ENCODE results near the gene ARID1B.

Gene ARID1B

DNA sequence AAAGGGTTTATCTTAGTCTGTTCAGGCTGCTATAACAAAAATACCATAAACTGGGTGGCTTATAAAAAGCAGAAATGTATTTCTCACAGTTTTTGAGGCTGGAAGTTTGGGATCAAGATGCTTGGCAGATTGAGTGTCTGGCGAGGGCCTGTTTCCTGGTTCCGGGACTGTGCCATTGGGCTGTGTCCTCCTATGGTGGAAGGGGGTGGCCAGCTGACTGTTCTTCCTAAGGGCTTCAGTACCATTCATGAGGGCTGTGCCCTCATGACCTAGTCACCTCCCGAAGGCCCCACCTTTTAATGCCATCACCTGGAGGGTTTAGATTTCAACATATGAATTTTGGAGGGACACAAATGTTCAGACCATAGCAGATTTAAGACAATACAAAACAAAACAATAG lies 91.2 kb downstream of the ARID1B start:
- Mint-ChIP-seq H3K36me3 (peaks cover 11 to 29% of the 10 kb centered on the region in 2 donors), H3K9me3 (no peaks in the 10 kb centered on the region), H3K4me1 (peaks cover 45 to 85% of the 10 kb centered on the region in 2 donors), H3K27ac (no peak overlapping the region), H3K27me3 (no peaks in the 10 kb centered on the region), H3K4me3 (no peak overlapping the region)
- no peak for ATAC-seq (replicated peaks)
- no peak for DNase-seq

DNA sequence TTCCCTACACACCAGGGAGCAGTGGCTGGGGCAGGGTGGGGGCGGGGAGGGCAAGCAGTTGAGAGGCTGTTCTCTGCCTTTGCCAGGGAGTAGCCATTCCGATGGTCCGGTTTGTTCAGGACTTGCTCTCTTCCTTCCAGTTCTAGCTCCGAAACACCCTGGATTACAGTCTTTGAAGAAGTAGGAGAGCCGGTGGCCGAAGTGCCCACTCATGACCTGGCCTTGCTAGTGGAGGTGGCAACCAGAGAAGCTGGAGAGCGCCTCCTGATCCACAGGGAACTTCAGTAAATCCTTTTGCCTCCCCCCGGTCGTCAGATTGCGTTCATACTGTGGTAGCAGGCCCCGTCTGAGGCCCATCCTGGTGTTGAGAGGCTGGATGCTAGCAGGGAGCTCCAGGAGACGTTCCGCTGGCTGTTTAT lies 92.8 kb downstream of the ARID1B start:
- peak overlapping the region; percentile 25 for H3K27ac Mint-ChIP-seq
- peaks cover 18 to 40% of the 10 kb centered on the region in 2 donors for H3K36me3 Mint-ChIP-seq
- no peak overlapping the region for H3K4me3 Mint-ChIP-seq
- H3K9me3 Mint-ChIP-seq, result no peaks in the 10 kb centered on the region
- peaks cover 49 to 87% of the 10 kb centered on the region in 2 donors for H3K4me1 Mint-ChIP-seq
- no peaks in the 10 kb centered on the region for H3K27me3 Mint-ChIP-seq
- DNase-seq (no peak), ATAC-seq (replicated peaks) (no peak)

DNA sequence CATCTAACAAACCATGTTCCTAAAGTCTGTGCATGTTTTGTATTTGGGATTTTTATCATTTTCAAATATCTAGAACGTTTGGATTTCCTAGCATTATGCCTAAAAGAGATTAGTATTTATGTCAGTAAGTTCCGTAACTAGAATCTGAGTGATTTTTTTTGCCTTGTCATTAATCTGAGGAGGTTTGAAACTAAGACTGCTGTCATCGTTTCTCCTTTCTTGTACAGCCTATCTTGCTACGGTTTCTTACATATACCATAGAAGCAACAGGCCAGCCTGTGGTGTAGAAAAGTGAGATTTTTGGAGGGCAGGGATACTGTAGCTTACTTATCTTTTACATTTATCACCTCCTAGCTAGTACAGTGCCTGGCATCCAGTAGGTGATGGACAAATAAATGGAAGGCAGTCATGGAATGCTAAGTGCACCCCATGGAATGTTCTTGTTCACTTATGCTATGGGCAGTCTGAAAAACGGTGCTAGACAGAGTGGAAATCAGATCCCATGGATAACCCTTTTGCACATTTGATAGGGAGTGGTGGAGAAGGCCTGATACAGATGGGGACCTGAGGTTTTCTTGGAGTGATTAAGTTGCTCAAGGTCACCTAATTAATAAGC lies 93.9 kb downstream of the ARID1B start:
- Mint-ChIP-seq H3K36me3 (peaks cover 13 to 32% of the 10 kb centered on the region in 2 donors), H3K9me3 (no peaks in the 10 kb centered on the region), H3K27me3 (no peaks in the 10 kb centered on the region), H3K4me1 (peaks cover 43 to 85% of the 10 kb centered on the region in 2 donors), H3K27ac (peak overlapping the region; percentile 51), H3K4me3 (no peak overlapping the region)
- DNase-seq (no peak), ATAC-seq (replicated peaks) (peak in 1 of 2 donors; percentile 31)

DNA sequence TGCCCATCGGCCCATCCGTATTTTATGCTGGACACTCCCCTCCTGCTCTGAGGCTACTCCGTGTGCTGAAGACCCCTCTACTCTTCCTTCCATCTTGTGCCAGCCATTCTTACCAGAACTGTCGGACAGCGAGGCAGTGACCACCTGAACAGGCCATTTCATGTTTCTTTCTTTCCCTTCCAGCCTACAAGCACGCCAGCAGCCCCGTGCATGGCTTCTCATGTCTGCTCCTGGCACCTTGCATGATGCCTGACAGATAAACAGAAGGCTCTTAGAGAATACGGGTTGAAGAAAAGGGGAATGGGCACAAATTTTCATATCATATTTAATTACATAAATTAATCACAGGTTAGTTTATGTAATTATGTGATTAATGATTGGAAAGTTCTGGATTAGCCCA lies 95.7 kb downstream of the ARID1B start:
- Mint-ChIP-seq H3K27ac (peak overlapping the region; percentile 69), H3K4me3 (no peak overlapping the region), H3K36me3 (peaks cover 16 to 32% of the 10 kb centered on the region in 2 donors), H3K27me3 (no peaks in the 10 kb centered on the region), H3K4me1 (peaks cover 40 to 84% of the 10 kb centered on the region in 2 donors), H3K9me3 (no peaks in the 10 kb centered on the region)
- ATAC-seq (replicated peaks) (no peak), DNase-seq (no peak)

DNA sequence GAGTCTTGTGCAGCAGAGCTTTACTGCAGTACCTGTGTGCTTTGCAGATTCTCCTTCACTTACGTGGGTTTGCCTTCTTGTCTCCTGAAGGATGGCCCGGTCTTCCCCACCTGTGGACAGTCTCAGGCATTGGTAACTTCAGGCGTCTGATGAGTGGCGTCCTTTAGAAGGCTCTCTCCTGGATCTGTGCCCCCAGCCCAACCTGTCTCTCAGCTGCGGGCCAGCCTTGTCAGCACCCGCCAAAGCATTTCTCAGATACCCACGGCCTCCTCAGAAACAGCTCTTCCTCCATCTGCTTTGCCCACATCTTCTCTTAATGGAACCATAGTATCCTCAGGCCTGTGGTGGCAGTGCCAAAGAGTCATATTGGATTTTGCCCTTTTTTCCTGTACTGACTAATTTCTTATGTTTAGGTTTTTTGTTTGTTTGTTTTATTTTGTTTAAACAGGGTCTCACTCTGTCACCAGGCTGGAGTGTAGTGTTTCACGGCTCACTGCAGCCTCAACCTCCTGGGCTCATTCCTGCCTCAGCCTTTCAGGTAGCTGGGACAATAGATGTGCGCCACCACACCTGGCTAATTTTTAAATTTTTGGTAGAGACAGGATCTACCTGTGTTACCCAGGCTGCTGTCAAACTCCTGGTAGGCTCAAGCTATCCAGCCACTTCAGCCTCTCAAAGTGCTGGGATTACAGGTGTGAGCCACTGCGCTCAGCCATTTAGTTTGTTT lies 96.6 kb downstream of the ARID1B start:
- H3K4me1 Mint-ChIP-seq, result peaks cover 44 to 85% of the 10 kb centered on the region in 2 donors
- H3K36me3 Mint-ChIP-seq, result peaks cover 22 to 39% of the 10 kb centered on the region in 2 donors
- ATAC-seq (replicated peaks), result no peak
- peak overlapping the region; percentile 37 for H3K27ac Mint-ChIP-seq
- no peak for DNase-seq
- no peak overlapping the region for H3K4me3 Mint-ChIP-seq
- no peaks in the 10 kb centered on the region for H3K27me3 Mint-ChIP-seq
- H3K9me3 Mint-ChIP-seq, result peaks cover 0 to 1% of the 10 kb centered on the region in 2 donors

DNA sequence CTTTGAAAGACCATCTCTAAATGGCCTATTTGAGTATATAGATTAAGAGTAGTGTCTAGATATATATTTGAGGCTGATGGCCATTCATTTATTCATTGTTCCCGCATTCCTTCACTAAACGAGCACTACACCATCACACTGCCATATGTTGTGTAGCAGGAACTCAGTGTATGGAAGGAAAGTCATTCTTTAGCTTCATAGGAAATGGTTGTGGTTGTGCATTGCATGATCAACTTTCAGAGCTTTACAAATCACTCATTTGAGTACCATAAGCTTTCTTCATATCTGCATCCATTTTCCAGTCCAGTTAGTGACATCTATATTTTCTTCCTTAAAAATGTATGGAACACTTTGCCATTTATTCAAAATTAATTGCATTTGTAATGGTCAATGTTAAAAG lies 97.9 kb downstream of the ARID1B start:
- peaks cover 0 to 1% of the 10 kb centered on the region in 2 donors for H3K9me3 Mint-ChIP-seq
- no peaks in the 10 kb centered on the region for H3K27me3 Mint-ChIP-seq
- H3K36me3 Mint-ChIP-seq, result peaks cover 22 to 44% of the 10 kb centered on the region in 2 donors
- no peak for DNase-seq
- peaks cover 51 to 89% of the 10 kb centered on the region in 2 donors for H3K4me1 Mint-ChIP-seq
- no peak overlapping the region for H3K4me3 Mint-ChIP-seq
- peak in 1 of 2 donors; percentile 68 for ATAC-seq (replicated peaks)
- H3K27ac Mint-ChIP-seq, result peak overlapping the region; percentile 20

DNA sequence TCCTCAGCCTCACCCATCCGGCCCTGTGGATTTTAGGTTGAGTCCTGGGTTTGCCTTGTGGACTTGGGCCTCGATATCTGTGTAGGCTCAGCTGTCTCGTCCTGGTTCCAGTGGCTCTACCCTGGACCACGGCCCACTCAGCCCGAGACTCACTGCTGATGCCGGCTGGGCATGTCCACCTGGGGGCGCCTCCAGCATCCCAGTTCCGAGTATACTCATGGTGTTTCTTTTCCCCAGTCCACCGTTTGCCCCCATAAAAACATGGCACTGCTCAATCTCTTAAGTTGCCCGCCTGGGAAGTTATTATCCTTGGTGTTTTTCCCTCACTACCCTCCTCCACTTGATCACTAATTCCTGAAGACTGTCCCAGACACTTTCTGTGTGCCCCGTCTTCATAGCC lies 99.1 kb downstream of the ARID1B start:
- Mint-ChIP-seq H3K4me1 (peaks cover 48 to 78% of the 10 kb centered on the region in 2 donors), H3K4me3 (no peak overlapping the region), H3K36me3 (peaks cover 22 to 42% of the 10 kb centered on the region in 2 donors), H3K27me3 (no peaks in the 10 kb centered on the region), H3K9me3 (peaks cover 0 to 1% of the 10 kb centered on the region in 2 donors), H3K27ac (no peak overlapping the region)
- ATAC-seq (replicated peaks) (no peak), DNase-seq (no peak)

DNA sequence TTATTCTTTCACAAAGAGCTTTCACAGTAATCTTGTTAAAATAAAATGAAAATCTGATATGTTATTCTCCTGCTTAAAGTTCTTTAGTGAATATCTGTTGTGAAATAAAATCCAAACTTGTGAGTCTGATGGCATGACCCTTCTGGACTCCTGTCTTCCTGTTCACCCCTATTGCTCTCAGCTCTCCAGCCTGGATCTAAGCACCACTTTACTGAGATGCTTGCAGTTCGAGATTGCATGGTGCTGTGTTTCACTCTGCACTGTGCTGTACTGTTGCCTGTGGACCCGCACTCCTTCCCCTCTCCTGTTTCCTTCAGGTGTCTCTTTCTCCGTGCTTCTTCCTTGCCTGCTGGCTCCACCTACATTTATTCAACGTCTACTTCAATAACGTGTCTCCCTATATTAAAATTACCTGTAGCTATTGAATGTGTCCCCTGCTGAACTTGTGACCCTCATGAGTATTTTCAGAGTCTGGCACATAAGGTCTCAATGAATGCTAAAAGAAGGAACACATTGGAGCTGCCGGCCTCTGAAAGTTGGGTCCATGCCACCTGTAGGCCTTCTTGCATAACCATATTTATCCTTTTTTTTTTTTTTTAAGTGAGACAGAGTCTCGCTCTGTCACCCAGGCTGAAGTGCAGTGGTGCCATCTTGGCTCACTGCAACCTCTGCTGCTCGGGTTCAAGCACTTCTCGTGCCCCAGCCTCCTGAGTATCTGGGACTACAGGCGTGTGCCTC lies 100.1 kb downstream of the ARID1B start:
- H3K4me3 Mint-ChIP-seq, result no peak overlapping the region
- no peak overlapping the region for H3K27ac Mint-ChIP-seq
- peaks cover 0 to 1% of the 10 kb centered on the region in 2 donors for H3K9me3 Mint-ChIP-seq

DNA sequence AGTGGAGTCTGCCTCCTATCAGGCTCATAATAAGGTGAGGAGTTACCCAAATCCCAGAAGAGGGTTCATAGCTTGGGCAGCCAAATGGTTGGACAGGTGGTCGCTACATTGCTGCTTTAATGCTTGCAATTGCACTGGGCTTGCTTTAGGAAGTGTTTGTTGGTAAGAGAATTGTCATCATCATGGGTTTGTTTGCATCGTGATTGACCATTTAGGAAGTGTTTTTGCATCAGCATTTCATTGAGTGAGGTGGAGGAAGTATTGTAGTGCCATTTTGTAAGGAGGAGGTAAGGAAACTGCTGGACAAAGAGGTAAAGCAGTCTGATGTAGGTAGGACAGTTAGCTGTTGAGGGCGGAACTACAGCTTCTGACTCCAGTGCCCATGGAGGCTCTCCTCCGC lies 101.5 kb downstream of the ARID1B start:
- Mint-ChIP-seq H3K9me3 (peaks cover 0 to 1% of the 10 kb centered on the region in 2 donors), H3K27me3 (no peaks in the 10 kb centered on the region), H3K36me3 (peaks cover 20 to 28% of the 10 kb centered on the region in 2 donors), H3K4me1 (peaks cover 53 to 82% of the 10 kb centered on the region in 2 donors), H3K27ac (no peak overlapping the region), H3K4me3 (no peak overlapping the region)
- no peak for DNase-seq
- no peak for ATAC-seq (replicated peaks)

More for the DNA sequence above, 100.1 kb downstream of the ARID1B start:
- Mint-ChIP-seq H3K27me3 (no peaks in the 10 kb centered on the region), H3K4me1 (peaks cover 52 to 78% of the 10 kb centered on the region in 2 donors), H3K36me3 (peaks cover 21 to 35% of the 10 kb centered on the region in 2 donors)
- no peak for DNase-seq
- ATAC-seq (replicated peaks), result no peak

DNA sequence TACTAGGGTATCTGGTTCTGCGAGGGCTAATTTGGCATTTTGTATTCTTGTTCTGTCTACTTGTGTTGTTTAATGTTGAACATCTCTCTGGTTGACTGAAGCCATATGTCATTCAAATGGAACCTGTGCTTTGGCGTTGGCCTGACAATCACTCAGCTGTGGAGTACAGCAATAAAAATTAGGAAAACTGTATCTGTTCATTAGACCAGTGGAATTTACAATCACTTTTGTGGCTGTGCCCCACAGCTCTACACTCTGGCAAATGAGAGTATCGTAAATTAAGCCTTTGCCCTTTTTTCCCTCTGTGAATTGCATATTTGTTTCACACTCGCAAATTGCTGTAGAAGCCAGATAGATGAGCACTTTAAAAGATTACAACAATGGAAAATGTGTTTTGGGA lies 102.0 kb downstream of the ARID1B start:
- H3K4me3 Mint-ChIP-seq, result no peak overlapping the region

DNA sequence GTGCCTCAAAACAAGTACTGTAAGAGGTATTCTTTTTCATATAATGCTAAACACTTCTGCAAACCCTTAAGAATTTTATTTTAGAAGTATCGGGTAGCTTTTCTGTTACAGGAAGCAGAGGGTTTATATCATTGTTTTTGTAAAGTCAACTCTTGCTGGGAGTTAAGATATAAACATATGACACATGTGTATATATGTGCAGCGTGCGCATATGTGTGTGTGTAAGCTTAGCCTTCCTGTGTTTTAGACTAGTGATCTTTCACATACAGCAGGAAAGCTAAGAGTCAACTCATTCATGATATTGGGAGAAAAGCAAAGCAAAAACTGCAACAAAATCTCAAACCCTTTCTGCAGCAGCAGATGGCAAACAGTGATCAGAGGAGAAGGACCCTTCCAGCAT lies 102.4 kb downstream of the ARID1B start:
- H3K27me3 Mint-ChIP-seq, result no peaks in the 10 kb centered on the region
- no peak for DNase-seq
- H3K27ac Mint-ChIP-seq, result no peak overlapping the region
- H3K9me3 Mint-ChIP-seq, result peaks cover 0 to 1% of the 10 kb centered on the region in 2 donors
- no peak overlapping the region for H3K4me3 Mint-ChIP-seq
- H3K36me3 Mint-ChIP-seq, result peaks cover 12 to 20% of the 10 kb centered on the region in 2 donors
- no peak for ATAC-seq (replicated peaks)
- peaks cover 51 to 83% of the 10 kb centered on the region in 2 donors for H3K4me1 Mint-ChIP-seq

More for the DNA sequence above, 102.0 kb downstream of the ARID1B start:
- ATAC-seq (replicated peaks), result no peak
- Mint-ChIP-seq H3K9me3 (peaks cover 0 to 1% of the 10 kb centered on the region in 2 donors), H3K4me1 (peaks cover 51 to 83% of the 10 kb centered on the region in 2 donors), H3K27me3 (no peaks in the 10 kb centered on the region), H3K36me3 (peaks cover 16 to 24% of the 10 kb centered on the region in 2 donors), H3K27ac (no peak overlapping the region)
- DNase-seq, result no peak

DNA sequence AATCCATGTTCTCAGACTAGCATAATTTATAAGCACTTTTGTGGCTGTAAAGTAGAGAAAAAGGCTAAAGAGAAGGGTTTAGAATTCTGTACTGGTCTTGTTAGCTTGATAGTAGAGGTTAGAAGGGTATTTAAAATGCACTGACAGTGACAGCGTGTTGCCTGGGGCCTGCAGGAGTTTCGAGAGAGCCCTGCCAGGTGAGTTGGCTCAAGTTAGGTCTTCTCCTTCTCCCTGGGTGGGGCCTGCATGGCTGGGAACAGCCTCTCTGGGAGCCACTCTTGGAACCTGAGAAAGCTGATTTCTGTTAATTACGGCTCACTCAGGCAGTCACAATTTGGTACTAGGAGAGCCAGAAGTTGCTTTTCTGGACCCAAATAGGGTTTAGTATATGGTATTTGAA lies 103.7 kb downstream of the ARID1B start:
- ATAC-seq (replicated peaks), result no peak
- no peak for DNase-seq
- peaks cover 10 to 19% of the 10 kb centered on the region in 2 donors for H3K36me3 Mint-ChIP-seq
- no peaks in the 10 kb centered on the region for H3K27me3 Mint-ChIP-seq
- no peak overlapping the region for H3K27ac Mint-ChIP-seq
- no peak overlapping the region for H3K4me3 Mint-ChIP-seq
- H3K9me3 Mint-ChIP-seq, result peaks cover 0 to 1% of the 10 kb centered on the region in 2 donors
- peaks cover 49 to 77% of the 10 kb centered on the region in 2 donors for H3K4me1 Mint-ChIP-seq

DNA sequence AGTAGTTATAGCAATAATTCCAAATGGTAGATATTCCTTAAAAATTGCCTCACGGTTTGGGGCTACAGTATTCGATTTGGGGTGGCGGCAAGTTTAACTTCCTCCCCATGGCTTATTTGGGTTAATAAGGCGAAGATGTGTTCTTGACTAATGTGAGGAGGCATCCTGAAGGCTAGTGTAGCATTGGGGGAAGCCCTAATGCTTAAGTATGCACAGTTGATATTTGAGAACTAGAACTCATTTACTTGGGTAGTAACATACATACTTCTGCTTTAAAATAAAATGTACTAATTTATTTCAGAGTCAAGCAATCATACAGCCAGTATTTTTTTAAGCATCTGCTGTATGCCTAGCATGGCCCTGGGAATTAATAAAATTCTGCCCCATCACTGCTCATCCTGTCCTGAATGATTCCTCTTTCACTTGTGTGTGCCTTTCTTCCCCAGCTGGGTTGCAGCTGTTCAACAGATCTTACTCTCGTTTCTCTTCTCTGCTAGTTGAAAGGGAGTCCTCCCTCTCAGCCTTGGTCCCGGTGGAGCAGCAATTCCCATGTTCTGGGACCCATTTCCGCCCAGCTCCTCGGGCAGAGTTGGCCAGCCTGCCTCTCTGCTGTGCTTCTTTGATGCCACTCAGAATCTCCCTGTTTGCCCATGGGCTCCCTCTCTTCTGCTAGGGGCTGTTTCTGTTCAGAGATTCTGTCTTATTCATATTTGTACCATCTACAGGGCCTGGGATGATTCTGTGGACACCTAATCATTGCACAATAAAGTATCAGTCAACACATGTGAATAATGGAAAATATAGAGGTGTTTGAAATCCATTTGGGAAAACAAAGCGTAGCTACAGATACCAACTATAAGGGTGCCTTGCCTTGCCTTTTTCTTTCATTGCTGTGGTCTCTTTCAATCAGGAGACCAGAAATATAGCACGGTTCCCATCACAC lies 104.8 kb downstream of the ARID1B start:
- Mint-ChIP-seq H3K4me1 (peaks cover 52 to 80% of the 10 kb centered on the region in 2 donors), H3K4me3 (peak overlapping the region; percentile 31 to 45), H3K36me3 (peaks cover 15 to 27% of the 10 kb centered on the region in 2 donors), H3K9me3 (peaks cover 1 to 3% of the 10 kb centered on the region in 2 donors), H3K27me3 (no peaks in the 10 kb centered on the region), H3K27ac (peak overlapping the region; percentile 43)
- ATAC-seq (replicated peaks) (peak; percentile 70 to 75), DNase-seq (no peak)
